Smooth muscle cell (in vitro differentiated cells): ENCODE data around the gene GABRG3. TPM values are rescaled to one million over a fixed set of nuclear protein-coding genes. Genes with fewer than 3 reads are reported as not detected.

Experiments
- DNase-seq: peaks from one replicate; lab custom pipeline; 2025; ENCODE audit not compliant: unreplicated experiment; lab: John Stamatoyannopoulos, UW
- H2AFZ ChIP-seq: fragments of 200-600 bp; sonication (generic); 2 replicates; pipeline ENCODE4 v1.6.0; 2016; ENCODE audit warnings: antibody characterized with exemption, low read depth, mild to moderate bottlenecking
- H3F3A ChIP-seq: fragments of 200-600 bp; sonication (generic); 2 replicates; pipeline ENCODE4 v1.6.0; 2017; ENCODE audit warnings: antibody characterized with exemption, low read depth
- H3K27ac ChIP-seq: fragments of 200-600 bp; sonication (generic); 2 replicates; pipeline ENCODE4 v1.5.1; 2016; ENCODE audit warnings: low read depth, mild to moderate bottlenecking
- H3K27me3 ChIP-seq: fragments of 200-600 bp; sonication (generic); 2 replicates; pipeline ENCODE4 v1.6.1; 2016; ENCODE audit warnings: low read depth, mild to moderate bottlenecking
- H3K36me3 ChIP-seq: fragments of 200-600 bp; sonication (generic); 2 replicates; pipeline ENCODE4 v1.5.1; 2016; ENCODE audit warnings: low read depth
- H3K4me1 ChIP-seq: fragments of 200-600 bp; sonication (generic); 2 replicates; pipeline ENCODE4 v1.5.1; 2016; ENCODE audit warnings: low read depth
- H3K4me2 ChIP-seq: fragments of 200-600 bp; sonication (generic); 2 replicates; pipeline ENCODE4 v1.6.0; 2016; ENCODE audit warnings: mild to moderate bottlenecking
- H3K4me3 ChIP-seq: fragments of 200-600 bp; sonication (generic); 2 replicates; pipeline ENCODE4 v1.5.1; 2016; ENCODE audit warnings: mild to moderate bottlenecking
- H3K79me2 ChIP-seq: fragments of 200-600 bp; sonication (generic); 2 replicates; pipeline ENCODE4 v1.6.0; 2016; ENCODE audit warnings: low read depth, mild to moderate bottlenecking
- H3K9ac ChIP-seq: fragments of 200-600 bp; sonication (generic); 2 replicates; pipeline ENCODE4 v1.6.0; 2016; ENCODE audit warnings: low read depth
- H3K9me3 ChIP-seq: fragments of 200-600 bp; sonication (generic); replicated peaks from 2 replicates; pipeline ENCODE4 v1.5.1; 2016; ENCODE audit warnings: low read depth
- H4K20me1 ChIP-seq: fragments of 200-600 bp; sonication (generic); 2 replicates; pipeline ENCODE4 v1.6.0; 2016; ENCODE audit warnings: low read depth
- CTCF ChIP-seq: fragments of 200-600 bp; sonication (generic); IDR thresholded peaks from 2 replicates; pipeline ENCODE4 v1.5.1; 2017; ENCODE audit warnings: borderline replicate concordance, mild to moderate bottlenecking, antibody characterized with exemption; ENCODE audit not compliant: insufficient read depth, poor library complexity, severe bottlenecking
- WGBS: methylation state at CpG from one replicate; pipeline ENCODE4 v1.1.7; 2016; ENCODE audit warnings: low lambda C conversion rate; 5-methylcytosine and 5-hydroxymethylcytosine counted together
- polyA plus RNA-seq: library from polyadenylated mRNA; unstranded; fragments of >200 nt; fragmentation: Nextera tagmentation; extraction: Ambion mirVana; gene quantifications from 2 replicates; pipeline ENCODE4 v1.2.1, GENCODE V29; 2016
- total RNA-seq: library from RNA; depleted of rRNA; stranded (reverse); fragments of >200 nt; gene quantifications from 2 replicates; pipeline ENCODE4 v1.2.3, GENCODE V29; 2014

GABRG3 gene
- total and polyA plus RNA-seq, 2 experiments from 2014 or later, result under 0.01 TPM; not detected in 1

GRCh38 chr15:27527490-27528067, 556.6 kb downstream of the GABRG3 start:
- Histone ChIP-seq H3K4me3 (no peak overlapping the region), H3K27me3 (no peaks in the 10 kb centered on the region), H3K9ac (no peak overlapping the region), H3F3A (no peaks in the 10 kb centered on the region), H4K20me1 (no peaks in the 10 kb centered on the region), H3K79me2 (no peaks in the 10 kb centered on the region), H3K27ac (no peak overlapping the region), H3K9me3 (no peaks in the 10 kb centered on the region), H3K36me3 (no peaks in the 10 kb centered on the region), H3K4me1 (no peaks in the 10 kb centered on the region), H3K4me2 (no peak overlapping the region), H2AFZ (no peak overlapping the region)
- TF ChIP-seq CTCF, result no peak
- DNase-seq, result no peak
- 85% methylated on average over 18 of the region's 18 CpGs for WGBS

GRCh38 chr15:27529399-27529798, 558.4 kb downstream of the GABRG3 start:
- WGBS, result 91% methylated on average over 8 of the region's 8 CpGs
- Histone ChIP-seq H4K20me1 (no peaks in the 10 kb centered on the region), H2AFZ (no peak overlapping the region), H3K36me3 (no peaks in the 10 kb centered on the region), H3K4me2 (no peak overlapping the region), H3K27me3 (no peaks in the 10 kb centered on the region), H3K4me1 (no peaks in the 10 kb centered on the region), H3K9me3 (no peaks in the 10 kb centered on the region), H3F3A (no peaks in the 10 kb centered on the region), H3K9ac (no peak overlapping the region), H3K79me2 (no peaks in the 10 kb centered on the region), H3K4me3 (no peak overlapping the region), H3K27ac (no peak overlapping the region)
- TF ChIP-seq CTCF, result no peak
- DNase-seq, result no peak

GRCh38 chr15:27530994-27531393, 560.0 kb downstream of the GABRG3 start:
- Histone ChIP-seq H3K9me3 (no peaks in the 10 kb centered on the region), H2AFZ (no peak overlapping the region), H3K4me3 (no peak overlapping the region), H3K79me2 (no peaks in the 10 kb centered on the region), H3K4me1 (no peaks in the 10 kb centered on the region), H3K27me3 (no peaks in the 10 kb centered on the region), H3K27ac (no peak overlapping the region), H3K4me2 (no peak overlapping the region), H3K36me3 (no peaks in the 10 kb centered on the region), H3K9ac (no peak overlapping the region), H3F3A (no peaks in the 10 kb centered on the region), H4K20me1 (no peaks in the 10 kb centered on the region)
- no peak for TF ChIP-seq CTCF
- no peak for DNase-seq
- WGBS, result 89% methylated on average over 9 of the region's 9 CpGs

GRCh38 chr15:27532358-27532757, 561.4 kb downstream of the GABRG3 start:
- H3K9ac ChIP-seq, result no peak overlapping the region
- no peaks in the 10 kb centered on the region for H3K36me3 ChIP-seq
- H2AFZ ChIP-seq, result no peak overlapping the region
- WGBS, result 91% methylated on average over 3 of the region's 3 CpGs
- H4K20me1 ChIP-seq, result no peaks in the 10 kb centered on the region
- H3K79me2 ChIP-seq, result no peaks in the 10 kb centered on the region
- H3K27ac ChIP-seq, result no peak overlapping the region
- no peak for DNase-seq
- H3K27me3 ChIP-seq, result no peaks in the 10 kb centered on the region
- no peaks in the 10 kb centered on the region for H3K4me1 ChIP-seq
- no peak overlapping the region for H3K4me2 ChIP-seq
- no peak overlapping the region for H3K4me3 ChIP-seq
- TF ChIP-seq CTCF, result no peak
- no peaks in the 10 kb centered on the region for H3F3A ChIP-seq
- no peaks in the 10 kb centered on the region for H3K9me3 ChIP-seq
